HG03575 (cell line): ENCODE data around the gene ACP7.

Experiments
- ATAC-seq: cut with Tn5 transposase; IDR thresholded peaks from one replicate; pipeline ENCODE4 v1.9.1; 2021; ENCODE audit not compliant: unreplicated experiment, insufficient number of reproducible peaks, low FRiP score; ENCODE audit errors: extremely low read depth

Gene ACP7

GRCh38 chr19:39126312-39127187 lies 42.4 kb downstream of the ACP7 start:
- no peak for ATAC-seq

GRCh38 chr19:39127812-39128515 lies 43.8 kb downstream of the ACP7 start:
- no peak for ATAC-seq

- no peak for ATAC-seq
Measured at GRCh38 chr19:39128516-39129079, 44.4 kb downstream of the ACP7 start.

- no peak for ATAC-seq
Measured at GRCh38 chr19:39129116-39129515, 44.9 kb downstream of the ACP7 start.

GRCh38 chr19:39130337-39131254 lies 46.4 kb downstream of the ACP7 start:
- ATAC-seq = no peak

- ATAC-seq = no peak
Measured at GRCh38 chr19:39131255-39131755, 47.1 kb downstream of the ACP7 start.

- no peak for ATAC-seq
Measured at GRCh38 chr19:39132344-39132969, 48.3 kb downstream of the ACP7 start.

GRCh38 chr19:39133431-39134270 lies 49.5 kb downstream of the ACP7 start:
- no peak for ATAC-seq

GRCh38 chr19:39135701-39136100 lies 51.5 kb downstream of the ACP7 start:
- ATAC-seq = no peak

- no peak for ATAC-seq
Measured at GRCh38 chr19:39136225-39136940, 52.2 kb downstream of the ACP7 start.

- no peak for ATAC-seq
Measured at GRCh38 chr19:39137131-39137530, 53.0 kb downstream of the ACP7 start.

- no peak for ATAC-seq
Measured at GRCh38 chr19:39138221-39139211, 54.3 kb downstream of the ACP7 start.

GRCh38 chr19:39139305-39139874 lies 55.2 kb downstream of the ACP7 start:
- ATAC-seq = no peak

- no peak for ATAC-seq
Measured at GRCh38 chr19:39139971-39140453, 55.8 kb downstream of the ACP7 start.

- ATAC-seq = no peak
Measured at GRCh38 chr19:39140594-39140993, 56.4 kb downstream of the ACP7 start.
